ENCODE results near the gene BRD4. TPM values are rescaled to one million over a fixed set of nuclear protein-coding genes. Genes with fewer than 3 reads are reported as not detected.

The BRD4 gene
- polyA plus RNA-seq, 2 of the 4 experiments (the other 2 are of a cell fraction) = 8.3 to 22.5 TPM

DNA sequence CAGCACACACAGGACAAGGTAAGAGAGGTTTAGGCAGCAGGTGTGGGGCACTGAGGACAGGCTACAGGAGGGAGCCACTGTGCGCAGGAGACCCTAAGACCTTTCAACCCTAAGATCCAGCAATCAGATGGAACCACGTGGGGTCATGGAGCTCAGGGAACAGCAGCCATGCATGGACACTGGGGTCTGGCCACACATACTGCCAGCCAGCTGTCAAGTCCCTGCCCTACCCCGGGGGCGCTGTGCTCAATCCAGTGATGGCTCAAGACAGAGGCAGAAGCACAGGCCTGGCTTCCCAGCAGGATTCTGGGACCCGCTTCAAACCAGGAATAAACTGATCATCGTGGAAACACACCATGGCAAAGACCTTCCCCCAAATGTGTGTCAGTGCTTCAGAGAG is 74.6 kb downstream of the BRD4 start:
- no peaks in the 10 kb centered on the region; the same call in 2 of the 3 replicates for H3K4me1 ChIP-seq
- POLR2A ChIA-PET = no interaction called here
- 90% methylated on average over 2 of the region's 6 CpGs for WGBS (ENCODE audit: missing lambda C conversion rate)
- ATAC-seq (no peak), FAIRE-seq (no peak), DNase-seq (ENCODE audit: low read depth in 1 of 2, low spot score in 1 of 2) (no peak)
- H3K27ac ChIP-seq = no peak overlapping the region
- H3K9me3 ChIP-seq = no peaks in the 10 kb centered on the region
- TF ChIP-seq, protein P1, sequence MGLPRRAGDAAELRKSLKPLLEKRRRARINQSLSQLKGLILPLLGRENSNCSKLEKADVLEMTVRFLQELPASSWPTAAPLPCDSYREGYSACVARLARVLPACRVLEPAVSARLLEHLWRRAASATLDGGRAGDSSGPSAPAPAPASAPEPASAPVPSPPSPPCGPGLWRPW (IDR thresholded peaks at IDR 0.05) = no peak
- TF ChIP-seq TP53 (CRISPR knock-in tag; IDR thresholded peaks at IDR 0.05) (no peak), ZNF302 (CRISPR knock-in tag; IDR thresholded peaks at IDR 0.05) (no peak), GATA3 (IDR thresholded peaks at IDR 0.05; ENCODE audit: borderline replicate concordance) (no peak)
- CTCF ChIA-PET = interaction anchor here (1.4 to 1.5 kb wide), 2 partner anchors 8 to 31 kb away, joined by 3 to 4 read pairs; no protein-coding TSS in a partner anchor
- H3K4me3 ChIP-seq = no peak overlapping the region
- no peak overlapping the region for H3K4me2 ChIP-seq

DNA sequence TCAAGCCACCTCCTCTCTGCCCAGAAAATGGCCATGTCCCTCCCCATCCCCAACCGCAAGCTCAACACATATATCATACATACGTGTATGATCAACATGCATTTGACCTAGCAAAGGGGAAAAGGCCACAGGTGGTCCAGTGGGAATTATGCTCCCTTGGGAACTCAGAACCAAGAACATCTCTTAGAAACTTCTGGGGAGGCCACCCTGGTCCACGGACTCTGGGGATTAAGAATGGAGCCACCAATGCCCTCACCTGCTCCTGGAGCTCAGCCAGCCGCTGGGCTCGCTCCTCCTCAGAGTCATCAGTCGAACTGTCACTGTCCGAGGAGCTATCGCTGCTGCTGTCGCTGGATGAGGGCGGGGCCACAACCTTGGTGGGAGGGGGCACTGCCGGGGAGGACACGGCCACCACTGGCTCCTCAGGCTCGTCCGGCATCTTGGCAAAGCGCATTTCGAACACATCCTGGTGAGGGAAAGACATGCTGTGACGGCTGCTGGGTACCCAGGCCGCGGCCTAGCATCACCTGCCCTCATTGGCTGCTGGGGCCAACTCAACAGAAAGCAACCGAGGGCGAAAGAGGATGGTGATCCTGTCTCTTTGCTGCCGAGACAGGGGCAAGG is 75.5 kb downstream of the BRD4 start:
- Histone ChIP-seq H3K9me3 (no peaks in the 10 kb centered on the region), H3K4me3 (no peak overlapping the region), H3K27ac (no peak overlapping the region), H3K4me2 (no peak overlapping the region), H3K4me1 (peaks cover 9% of the 10 kb centered on the region)
- WGBS (ENCODE audit: missing lambda C conversion rate) = 94% methylated on average over 5 of the region's 22 CpGs
- CTCF ChIA-PET = interaction anchor here (0.6 to 1.5 kb wide), 2 partner anchors 32 to 118 kb away, joined by 3 to 5 read pairs; no protein-coding TSS in a partner anchor
- POLR2A ChIA-PET = no interaction called here
- ATAC-seq (no peak), DNase-seq (ENCODE audit: low read depth in 1 of 2, low spot score in 1 of 2) (no peak), FAIRE-seq (no peak)
- TF ChIP-seq HEYL (CRISPR knock-in tag; IDR thresholded peaks at IDR 0.05) (no peak), SMC3 (IDR thresholded peaks at IDR 0.05) (no peak), NFE2L2 (conservative IDR thresholded peaks at IDR 0.05; ENCODE audit: low read length) (no peak), MAFK (IDR thresholded peaks at IDR 0.05; ENCODE audit: partially characterized antibody) (no peak), RCOR1 (IDR thresholded peaks at IDR 0.05; ENCODE audit: low read depth, low read length) (no peak), RFX5 (IDR thresholded peaks at IDR 0.05) (no peak), CBX2 (IDR thresholded peaks at IDR 0.05; ENCODE audit: borderline replicate concordance, low read depth) (no peak)
- TF ChIP-seq, protein P2, sequence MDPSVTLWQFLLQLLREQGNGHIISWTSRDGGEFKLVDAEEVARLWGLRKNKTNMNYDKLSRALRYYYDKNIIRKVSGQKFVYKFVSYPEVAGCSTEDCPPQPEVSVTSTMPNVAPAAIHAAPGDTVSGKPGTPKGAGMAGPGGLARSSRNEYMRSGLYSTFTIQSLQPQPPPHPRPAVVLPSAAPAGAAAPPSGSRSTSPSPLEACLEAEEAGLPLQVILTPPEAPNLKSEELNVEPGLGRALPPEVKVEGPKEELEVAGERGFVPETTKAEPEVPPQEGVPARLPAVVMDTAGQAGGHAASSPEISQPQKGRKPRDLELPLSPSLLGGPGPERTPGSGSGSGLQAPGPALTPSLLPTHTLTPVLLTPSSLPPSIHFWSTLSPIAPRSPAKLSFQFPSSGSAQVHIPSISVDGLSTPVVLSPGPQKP (IDR thresholded peaks at IDR 0.05; ENCODE audit: low read depth, low read length) = no peak
- TF ChIP-seq, protein P1 (IDR thresholded peaks at IDR 0.05) = no peak
- TF ChIP-seq, protein P3, sequence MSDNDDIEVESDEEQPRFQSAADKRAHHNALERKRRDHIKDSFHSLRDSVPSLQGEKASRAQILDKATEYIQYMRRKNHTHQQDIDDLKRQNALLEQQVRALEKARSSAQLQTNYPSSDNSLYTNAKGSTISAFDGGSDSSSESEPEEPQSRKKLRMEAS (IDR thresholded peaks at IDR 0.05) = no peak

DNA sequence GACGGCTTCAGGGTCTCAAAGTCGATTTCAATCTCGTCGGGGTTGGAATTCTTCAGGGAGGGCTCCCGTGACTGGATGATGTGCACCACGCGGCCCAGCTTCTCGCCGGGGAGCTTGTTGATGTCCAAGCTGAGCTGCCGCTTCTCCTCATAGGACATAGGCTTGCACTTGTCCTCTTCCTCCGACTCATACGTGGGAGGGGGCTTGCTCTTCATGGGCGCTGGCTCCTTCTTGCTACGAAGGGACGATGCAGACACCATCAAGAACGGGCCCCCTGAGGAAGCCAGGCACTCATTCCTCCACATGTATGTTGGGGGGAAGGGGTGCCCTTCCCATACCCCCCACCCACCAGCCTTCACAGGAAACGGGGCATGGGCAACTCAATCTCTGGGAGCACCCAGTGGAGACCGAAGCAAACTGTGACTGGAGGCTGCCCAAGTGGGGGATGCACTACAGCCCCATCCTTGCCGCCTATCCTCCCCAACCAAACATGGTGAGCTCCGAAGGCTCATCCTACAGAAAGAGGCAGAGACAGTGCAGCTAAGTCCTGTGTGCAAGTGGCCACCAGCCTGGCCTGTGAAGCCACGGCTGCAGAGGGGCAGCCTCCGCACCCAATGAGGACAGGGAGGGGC is 76.9 kb downstream of the BRD4 start:
- no peak overlapping the region for H3K4me2 ChIP-seq
- TF ChIP-seq BHLHE40 (IDR thresholded peaks at IDR 0.05; ENCODE audit: low read depth, low read length) = no peak
- TF ChIP-seq GATA3 (IDR thresholded peaks at IDR 0.05; ENCODE audit: borderline replicate concordance) = no peak
- no peak for TF ChIP-seq POLR2AphosphoS2 (conservative IDR thresholded peaks at IDR 0.05; ENCODE audit: low read length)
- TF ChIP-seq SMC3 (IDR thresholded peaks at IDR 0.05) = no peak
- TF ChIP-seq EP300 (IDR thresholded peaks at IDR 0.05) = no peak
- no peak for TF ChIP-seq ZFP36 (IDR thresholded peaks at IDR 0.05; ENCODE audit: borderline replicate concordance, partially characterized antibody)
- TF ChIP-seq CBX8 (IDR thresholded peaks at IDR 0.05) = no peak
- no peak for TF ChIP-seq RARB (CRISPR knock-in tag; IDR thresholded peaks at IDR 0.05)
- TF ChIP-seq, protein P4, sequence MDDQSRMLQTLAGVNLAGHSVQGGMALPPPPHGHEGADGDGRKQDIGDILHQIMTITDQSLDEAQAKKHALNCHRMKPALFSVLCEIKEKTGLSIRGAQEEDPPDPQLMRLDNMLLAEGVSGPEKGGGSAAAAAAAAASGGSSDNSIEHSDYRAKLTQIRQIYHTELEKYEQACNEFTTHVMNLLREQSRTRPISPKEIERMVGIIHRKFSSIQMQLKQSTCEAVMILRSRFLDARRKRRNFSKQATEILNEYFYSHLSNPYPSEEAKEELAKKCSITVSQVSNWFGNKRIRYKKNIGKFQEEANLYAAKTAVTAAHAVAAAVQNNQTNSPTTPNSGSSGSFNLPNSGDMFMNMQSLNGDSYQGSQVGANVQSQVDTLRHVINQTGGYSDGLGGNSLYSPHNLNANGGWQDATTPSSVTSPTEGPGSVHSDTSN (IDR thresholded peaks at IDR 0.05) = no peak
- TF ChIP-seq HEYL (CRISPR knock-in tag; IDR thresholded peaks at IDR 0.05) = no peak
- TF ChIP-seq PHF8 (IDR thresholded peaks at IDR 0.05; ENCODE audit: borderline replicate concordance, low read depth) = no peak
- no peaks in the 10 kb centered on the region for H3K9me3 ChIP-seq
- H3K4me3 ChIP-seq = no peak overlapping the region
- FAIRE-seq (no peak), DNase-seq (ENCODE audit: low read depth in 1 of 2, low spot score in 1 of 2) (no peak), ATAC-seq (no peak)
- peaks cover 23% of the 10 kb centered on the region for H3K4me1 ChIP-seq
- no peak overlapping the region for H3K27ac ChIP-seq
- ChIA-PET CTCF (interaction anchor here (1.2 to 1.6 kb wide), 2 partner anchors 19 to 78 kb away, joined by 4 to 6 read pairs; no protein-coding TSS in a partner anchor), POLR2A (no interaction called here)
- WGBS (ENCODE audit: missing lambda C conversion rate) = 93% methylated on average over 17 of the region's 22 CpGs

All from A549 (cell line).